Metanephros (tissue), 2 donors: ENCODE data around the gene WDR82. TPM values are rescaled to one million over a fixed set of nuclear protein-coding genes. Genes with fewer than 3 reads are reported as not detected.

Source experiments
- small RNA-seq: library from RNA; depleted of rRNA; stranded (forward); fragments of <200 nt; gene quantifications from one replicate; pipeline ENCODE3, GENCODE V24; 2014; ENCODE audit warnings: low replicate concordance
- total RNA-seq: library from RNA; depleted of rRNA; stranded (reverse); fragments of >200 nt; gene quantifications from one replicate; pipeline ENCODE4 v1.2.3, GENCODE V29; 2014

WDR82 gene, protein sequence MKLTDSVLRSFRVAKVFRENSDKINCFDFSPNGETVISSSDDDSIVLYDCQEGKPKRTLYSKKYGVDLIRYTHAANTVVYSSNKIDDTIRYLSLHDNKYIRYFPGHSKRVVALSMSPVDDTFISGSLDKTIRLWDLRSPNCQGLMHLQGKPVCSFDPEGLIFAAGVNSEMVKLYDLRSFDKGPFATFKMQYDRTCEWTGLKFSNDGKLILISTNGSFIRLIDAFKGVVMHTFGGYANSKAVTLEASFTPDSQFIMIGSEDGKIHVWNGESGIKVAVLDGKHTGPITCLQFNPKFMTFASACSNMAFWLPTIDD
- 74.4 TPM for total RNA-seq

DNA sequence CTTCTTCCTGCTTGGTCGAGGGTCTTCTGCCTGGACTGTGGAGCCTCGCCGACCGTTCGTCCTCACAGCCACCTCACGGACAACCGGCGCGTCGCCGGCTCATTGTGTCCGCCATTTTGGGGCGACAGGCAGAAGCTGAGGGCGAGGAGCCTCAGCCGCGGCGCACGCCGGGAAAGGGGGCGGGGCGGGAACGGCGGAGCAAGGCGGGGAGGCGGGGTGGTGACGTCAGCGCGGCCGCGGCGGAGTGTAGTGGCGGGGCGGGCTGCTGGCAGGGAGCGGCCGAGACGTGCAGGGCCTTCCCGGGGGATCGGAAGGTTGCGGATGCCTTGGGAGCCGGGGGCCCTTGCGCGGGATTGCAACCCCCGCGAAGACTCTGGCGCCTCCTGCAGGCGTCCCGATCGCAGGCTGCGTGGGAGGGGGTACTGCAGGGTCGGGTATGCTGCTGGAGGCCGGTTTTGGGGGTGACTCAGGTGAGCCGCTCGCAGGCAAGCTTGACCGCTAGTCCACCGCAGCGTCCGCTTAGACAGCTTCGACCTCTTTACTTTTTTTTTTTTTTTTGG is at the start of gene WDR82:
WDR82 (minus strand) TSS at position 140 of the 560 bp plus-strand sequence. CDS start 288 bp downstream, outside the sequence.

GRCh38 chr3:52315977-52316764 is 37.7 kb upstream of the WDR82 start, which contains the start of gene DNAH1:
Gene DNAH1 (plus strand): TSS chr3:52316319. CDS start chr3:52322443, 6,124 bp downstream.

GRCh38 chr3:52245322-52246263 is 32.9 kb downstream of the WDR82 start, which contains the start of gene PPM1M:
Gene PPM1M (plus strand): TSS chr3:52245759. CDS start chr3:52245825, 66 bp downstream.

DNA sequence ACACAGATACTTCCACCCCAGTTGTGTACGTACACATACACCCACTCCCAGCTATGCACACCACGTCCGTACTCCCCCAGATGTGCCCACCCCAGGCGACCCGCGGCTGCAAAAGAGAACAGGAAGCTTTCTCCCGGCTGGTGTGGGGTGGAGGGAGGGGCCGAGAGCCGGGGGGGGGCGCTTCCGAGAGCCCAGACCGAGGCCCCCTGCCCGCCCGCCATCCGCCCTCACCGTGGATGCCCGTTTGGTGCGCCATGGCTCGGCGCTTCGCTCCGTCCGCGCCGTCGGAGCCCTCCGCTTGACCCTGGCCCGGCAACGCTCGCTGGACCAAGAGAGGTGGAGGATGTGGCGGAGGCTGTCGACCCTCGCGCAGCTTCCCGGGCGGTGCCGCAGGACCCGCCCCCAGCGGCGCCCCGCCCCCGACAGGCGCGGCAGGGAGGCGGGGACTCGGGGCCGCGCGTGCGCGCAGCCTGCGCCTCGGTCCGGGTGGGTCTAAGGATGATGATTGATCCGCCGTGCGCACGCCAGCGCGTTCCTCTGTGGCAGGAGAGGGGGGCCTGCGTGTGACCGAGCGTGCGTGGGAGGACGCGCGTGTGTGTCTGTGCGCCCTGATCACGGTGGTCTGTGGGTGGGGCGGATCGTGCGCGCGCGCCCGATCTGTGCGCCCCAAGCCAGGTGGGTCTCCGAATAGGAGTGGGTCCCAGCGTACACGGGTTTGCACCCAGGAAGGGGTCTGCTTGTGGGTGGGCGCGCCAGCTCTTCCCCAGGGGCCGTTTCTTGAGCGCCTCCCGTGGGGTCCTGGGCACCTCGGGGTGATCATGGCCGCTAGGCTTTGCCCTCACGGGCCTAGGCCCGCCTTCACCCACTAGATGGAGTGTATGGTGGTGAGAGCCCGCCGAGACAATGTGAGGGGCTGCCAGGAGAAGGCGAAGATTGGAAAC is 39.4 kb downstream of the WDR82 start, which contains the start of gene TWF2:
TWF2 (minus strand) TSS at position 398 of the 941 bp plus-strand sequence; CDS start at position 256, 142 bp downstream.

GRCh38 chr3:52225452-52226228 is 52.8 kb downstream of the WDR82 start, which contains the start of gene TLR9:
Gene TLR9 (minus strand): TSS chr3:52225645. CDS start chr3:52225529, 116 bp downstream.

Small RNA genes lying within 50 kb of the gene (small RNA-seq; reads per million reads assigned to genes)
- gene MIR135A1 (1.9 reads per million, percentile 89 among the genes with 10 or more reads in this experiment), gene MIRLET7G (1,040 reads per million, percentile 99 among the genes with 10 or more reads in this experiment)

Other genes with a start within 250 kb of the WDR82 start
- gene DUSP7, start 222.1 kb downstream of the WDR82 start, total RNA-seq: 12.1 TPM
- 7.1 TPM for gene POC1A, start 124.2 kb downstream of the WDR82 start, total RNA-seq
- 41.9 TPM for gene ALAS1, start 80.5 kb downstream of the WDR82 start, total RNA-seq
- not detected for gene TLR9, start 53.0 kb downstream of the WDR82 start, total RNA-seq
- gene TWF2, start 39.5 kb downstream of the WDR82 start, total RNA-seq: 36.0 TPM
- gene PPM1M, start 32.9 kb downstream of the WDR82 start, total RNA-seq: 15.0 TPM
- 22.8 TPM for gene GLYCTK, start 9.2 kb upstream of the WDR82 start, total RNA-seq
- 13.1 TPM for gene DNAH1, start 37.7 kb upstream of the WDR82 start, total RNA-seq
- gene BAP1, start 131.4 kb upstream of the WDR82 start, total RNA-seq: 61.2 TPM
- gene PHF7, start 132.0 kb upstream of the WDR82 start, total RNA-seq: 8.2 TPM
- gene SEMA3G, start 166.5 kb upstream of the WDR82 start, total RNA-seq: 10.2 TPM
- 97.2 TPM for gene TNNC1, start 175.4 kb upstream of the WDR82 start, total RNA-seq
- gene NISCH, start 177.0 kb upstream of the WDR82 start, total RNA-seq: 117 TPM
- 95.8 TPM for gene STAB1, start 216.7 kb upstream of the WDR82 start, total RNA-seq